Nephron (organoid): ENCODE data around the gene KLF5.

Experiments used
- H3K27ac Mint-ChIP-seq, 3 experiments: 2 replicates each; pipeline ENCODE4 v1.8.0; 2020; ENCODE audit warnings: mixed read lengths in 3 of 3, mild to moderate bottlenecking in 2 of 3, moderate library complexity in 1 of 3
- H3K27me3 Mint-ChIP-seq: 2 replicates; pipeline ENCODE4 v1.8.0; 2021; ENCODE audit warnings: low read depth, mild to moderate bottlenecking, moderate library complexity, mixed read lengths
- H3K36me3 Mint-ChIP-seq: 2 replicates; pipeline ENCODE4 v1.8.0; 2020; ENCODE audit warnings: low read depth, mixed read lengths
- H3K4me1 Mint-ChIP-seq: 2 replicates; pipeline ENCODE4 v1.8.0; 2020; ENCODE audit warnings: mixed read lengths
- H3K4me3 Mint-ChIP-seq, 3 experiments: 2 replicates each; pipeline ENCODE4 v1.8.0; 2020; ENCODE audit warnings: mild to moderate bottlenecking in 3 of 3, mixed read lengths in 3 of 3, moderate library complexity in 2 of 3
- H3K9me3 Mint-ChIP-seq: 2 replicates; pipeline ENCODE4 v1.8.0; 2020; ENCODE audit warnings: mixed read lengths
- TF ChIP-seq, protein P1 (sequence below), 3 experiments: fragments of 200-600 bp; sonication (generic); IDR thresholded peaks; one replicate each; pipeline ENCODE4 v1.5.0; 2021; ENCODE audit warnings: antibody characterized with exemption in 3 of 3; ENCODE audit not compliant: unreplicated experiment in 3 of 3

Gene KLF5

DNA sequence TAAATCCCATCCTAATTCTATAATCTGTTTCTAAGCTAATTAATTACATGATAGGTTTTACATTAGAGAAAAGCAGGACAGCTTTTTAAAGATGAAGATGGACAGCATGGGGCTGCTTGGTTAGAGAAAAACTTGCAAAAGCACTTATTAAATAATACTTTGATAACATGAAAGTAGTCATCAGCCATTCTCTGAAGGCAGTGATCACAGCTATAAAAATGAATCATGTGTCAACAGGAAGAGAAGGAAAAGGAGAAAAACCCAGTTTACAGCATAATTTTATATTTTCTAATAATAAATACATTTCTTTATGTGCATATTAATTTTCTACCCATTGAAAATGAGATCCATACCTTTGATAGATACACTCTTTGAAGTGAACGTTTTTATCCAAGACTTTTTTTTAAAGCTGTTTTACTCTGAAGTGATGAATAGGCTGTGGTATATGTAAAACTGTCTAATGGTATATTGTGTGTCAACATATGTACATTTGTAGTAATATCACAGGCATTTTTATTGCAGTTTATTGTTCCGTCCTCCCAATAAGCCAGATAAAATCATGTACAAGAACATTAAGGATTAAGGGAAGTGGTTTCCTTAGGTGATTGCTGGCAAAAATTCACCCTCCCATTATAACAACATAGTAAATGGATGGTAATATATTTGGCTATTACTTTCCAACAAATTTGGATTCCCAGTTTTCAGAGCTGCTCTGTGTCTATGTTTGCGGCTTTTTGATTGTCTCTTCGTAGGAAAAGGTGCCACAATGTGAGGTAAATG, 1.3 kb upstream of the KLF5 start:
- no peaks in the 10 kb centered on the region for H3K9me3 Mint-ChIP-seq
- H3K4me1 Mint-ChIP-seq = peaks cover 44% of the 10 kb centered on the region
- peak overlapping the region in 1 of 3 experiments; percentile 27 for H3K27ac Mint-ChIP-seq

DNA sequence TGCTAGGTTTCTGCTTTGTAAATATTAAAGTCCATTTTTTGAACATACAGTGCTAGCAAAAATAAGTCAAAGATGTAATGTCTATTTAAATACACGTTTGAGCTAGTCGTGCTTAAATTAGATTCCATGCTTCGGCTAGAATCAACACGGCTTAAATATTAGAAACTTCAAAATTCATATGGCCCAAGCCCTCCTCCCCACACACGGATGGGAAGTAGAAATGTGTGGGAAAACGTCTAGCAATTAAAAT, 816 bp upstream of the KLF5 start:
- TF ChIP-seq, protein P1, sequence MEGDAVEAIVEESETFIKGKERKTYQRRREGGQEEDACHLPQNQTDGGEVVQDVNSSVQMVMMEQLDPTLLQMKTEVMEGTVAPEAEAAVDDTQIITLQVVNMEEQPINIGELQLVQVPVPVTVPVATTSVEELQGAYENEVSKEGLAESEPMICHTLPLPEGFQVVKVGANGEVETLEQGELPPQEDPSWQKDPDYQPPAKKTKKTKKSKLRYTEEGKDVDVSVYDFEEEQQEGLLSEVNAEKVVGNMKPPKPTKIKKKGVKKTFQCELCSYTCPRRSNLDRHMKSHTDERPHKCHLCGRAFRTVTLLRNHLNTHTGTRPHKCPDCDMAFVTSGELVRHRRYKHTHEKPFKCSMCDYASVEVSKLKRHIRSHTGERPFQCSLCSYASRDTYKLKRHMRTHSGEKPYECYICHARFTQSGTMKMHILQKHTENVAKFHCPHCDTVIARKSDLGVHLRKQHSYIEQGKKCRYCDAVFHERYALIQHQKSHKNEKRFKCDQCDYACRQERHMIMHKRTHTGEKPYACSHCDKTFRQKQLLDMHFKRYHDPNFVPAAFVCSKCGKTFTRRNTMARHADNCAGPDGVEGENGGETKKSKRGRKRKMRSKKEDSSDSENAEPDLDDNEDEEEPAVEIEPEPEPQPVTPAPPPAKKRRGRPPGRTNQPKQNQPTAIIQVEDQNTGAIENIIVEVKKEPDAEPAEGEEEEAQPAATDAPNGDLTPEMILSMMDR (IDR thresholded peaks at IDR 0.05; ENCODE audit: unreplicated experiment in 3 of 3) = no peak
- no peaks in the 10 kb centered on the region for H3K9me3 Mint-ChIP-seq
- peak overlapping the region; percentile 27 to 93 (median 80) for H3K27ac Mint-ChIP-seq
- H3K27me3 Mint-ChIP-seq = peaks cover 57% of the 10 kb centered on the region
- H3K4me1 Mint-ChIP-seq = peaks cover 49% of the 10 kb centered on the region
- H3K36me3 Mint-ChIP-seq = peaks cover 5% of the 10 kb centered on the region
- H3K4me3 Mint-ChIP-seq = peak overlapping the region; percentile 88 to 92 (median 90)

More for the DNA sequence above, 1.3 kb upstream of the KLF5 start:
- H3K4me3 Mint-ChIP-seq = peak overlapping the region; percentile 88 to 92 (median 90)
- TF ChIP-seq, protein P1 (IDR thresholded peaks at IDR 0.05; ENCODE audit: unreplicated experiment in 3 of 3) = no peak
- H3K36me3 Mint-ChIP-seq = peaks cover 5% of the 10 kb centered on the region
- H3K27me3 Mint-ChIP-seq = peaks cover 55% of the 10 kb centered on the region

DNA sequence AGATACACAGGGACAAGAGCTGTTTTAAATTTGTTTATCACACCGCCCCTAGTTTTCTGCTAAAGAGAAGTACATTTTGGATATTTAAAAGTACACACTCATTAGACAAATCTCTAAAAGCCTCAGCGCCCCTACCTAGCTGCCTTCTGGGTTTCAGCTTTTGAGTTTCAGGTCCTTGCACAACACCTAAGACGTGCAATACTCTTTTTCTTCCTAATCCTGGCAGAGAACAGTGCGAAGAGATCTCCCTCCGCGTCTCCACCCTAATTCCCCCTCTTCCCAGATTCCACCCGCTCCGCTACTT, 421 bp upstream of the KLF5 start:
- Mint-ChIP-seq H3K27me3 (peaks cover 57% of the 10 kb centered on the region), H3K36me3 (peaks cover 5% of the 10 kb centered on the region), H3K27ac (peak overlapping the region; percentile 27 to 93 (median 80)), H3K9me3 (no peaks in the 10 kb centered on the region), H3K4me1 (peaks cover 52% of the 10 kb centered on the region), H3K4me3 (peak overlapping the region; percentile 88 to 92 (median 90))
- TF ChIP-seq, protein P1 (IDR thresholded peaks at IDR 0.05; ENCODE audit: unreplicated experiment in 3 of 3) = no peak

DNA sequence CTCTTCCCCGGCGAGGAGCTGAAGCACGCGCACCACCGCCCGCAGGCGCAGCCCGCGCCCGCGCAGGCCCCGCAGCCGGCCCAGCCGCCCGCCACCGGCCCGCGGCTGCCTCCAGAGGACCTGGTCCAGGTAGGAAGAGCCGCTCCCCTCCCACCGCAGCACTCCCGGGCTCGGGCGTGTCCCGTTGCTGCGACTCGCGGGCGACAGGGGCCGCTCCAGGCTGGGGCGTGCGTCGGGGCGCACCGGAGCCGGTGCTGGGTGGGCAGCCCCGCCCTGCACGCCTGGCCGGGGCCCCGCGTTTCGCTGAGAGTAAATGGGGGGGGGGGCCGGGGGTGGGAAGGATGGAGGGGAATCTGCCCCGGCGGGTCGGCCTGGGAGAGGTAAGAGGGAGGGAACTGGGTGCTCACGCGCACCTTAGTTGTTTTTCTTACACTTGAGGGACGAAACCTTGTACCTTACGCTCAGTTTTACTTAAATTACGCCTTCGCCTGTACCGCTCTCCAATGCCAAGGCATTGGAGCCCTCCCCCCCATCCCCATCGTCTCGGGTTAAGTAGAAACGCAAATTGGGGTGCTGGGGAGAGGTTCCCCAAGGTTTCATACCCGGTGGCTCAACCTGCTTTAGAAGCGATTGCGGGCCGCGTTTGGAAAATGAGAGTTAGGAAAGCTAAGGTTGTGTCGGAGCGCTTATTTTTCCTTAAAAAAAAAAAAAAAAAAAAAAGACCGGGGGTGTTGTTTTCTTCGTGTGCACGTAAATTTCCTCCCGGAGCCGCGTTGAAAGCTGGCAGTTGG, 850 bp downstream of the KLF5 start:
- Mint-ChIP-seq H3K4me1 (peaks cover 51% of the 10 kb centered on the region), H3K9me3 (no peaks in the 10 kb centered on the region), H3K27me3 (peaks cover 61% of the 10 kb centered on the region), H3K36me3 (peaks cover 5% of the 10 kb centered on the region), H3K27ac (peak overlapping the region; percentile 72 to 87 (median 83)), H3K4me3 (peak overlapping the region; percentile 89 to 96 (median 94))
- TF ChIP-seq, protein P1 (IDR thresholded peaks at IDR 0.05; ENCODE audit: unreplicated experiment in 3 of 3) = no peak

DNA sequence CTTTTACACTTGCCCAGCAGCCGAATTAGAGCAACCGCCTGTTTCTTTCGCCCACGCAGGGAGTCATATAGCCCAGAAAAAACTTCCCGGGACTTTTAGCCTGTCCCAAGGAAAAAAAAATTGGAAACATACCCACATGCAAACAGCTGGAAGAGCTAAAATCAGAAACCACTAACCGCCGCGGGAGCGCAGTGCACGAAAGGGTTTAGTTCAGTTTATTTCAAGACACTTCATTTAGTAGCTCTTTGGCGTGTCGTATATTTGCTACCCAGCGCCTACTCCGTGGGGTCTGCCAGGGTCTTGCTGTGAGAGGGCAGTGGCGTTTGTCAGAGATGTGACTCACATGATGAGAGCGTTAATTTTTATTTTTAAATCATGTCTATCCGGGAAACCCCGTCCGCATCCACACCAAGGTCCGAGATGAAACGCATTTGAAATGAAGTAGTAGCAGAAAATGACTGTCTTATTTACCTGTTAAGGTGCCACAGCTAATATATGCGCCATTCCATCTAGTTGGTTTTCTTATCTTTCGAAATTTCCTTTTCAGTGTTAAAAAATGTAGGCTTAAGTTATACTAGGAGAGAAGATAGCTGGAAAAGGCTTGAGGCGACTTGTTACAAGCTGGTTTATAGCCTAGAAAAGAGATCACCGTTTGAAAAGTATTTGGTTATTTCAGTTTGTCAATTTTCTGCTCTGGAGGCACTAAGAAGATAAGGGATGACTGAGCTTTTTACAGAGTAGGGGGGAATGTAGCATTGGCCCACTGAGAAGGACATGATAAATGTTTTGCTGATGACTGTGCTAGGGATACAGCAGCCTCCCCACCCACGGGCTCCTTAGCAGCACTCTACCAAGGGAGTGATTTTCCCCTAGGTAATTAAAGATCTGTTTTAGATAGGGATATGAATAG, 1.7 kb downstream of the KLF5 start:
- TF ChIP-seq, protein P1 (IDR thresholded peaks at IDR 0.05; ENCODE audit: unreplicated experiment in 3 of 3) = no peak
- Mint-ChIP-seq H3K4me3 (peak overlapping the region; percentile 89 to 96 (median 94)), H3K4me1 (peaks cover 50% of the 10 kb centered on the region), H3K27ac (peak overlapping the region; percentile 72 to 87 (median 83)), H3K27me3 (peaks cover 59% of the 10 kb centered on the region), H3K36me3 (peaks cover 9% of the 10 kb centered on the region), H3K9me3 (no peaks in the 10 kb centered on the region)
